Stimulated activated CD4-positive, alpha-beta T cell treated with anti-CD3 and anti-CD28 coated beads, Interleukin-2, amount 100 ng/mL, for 24 hours (primary cell): ENCODE results near the gene CMIP.

ENCODE experiments used
- DNase-seq, 2 donors: peaks; one replicate each; pipeline ENCODE4 v3.0.0-alpha.2; 2020

The CMIP gene

DNA sequence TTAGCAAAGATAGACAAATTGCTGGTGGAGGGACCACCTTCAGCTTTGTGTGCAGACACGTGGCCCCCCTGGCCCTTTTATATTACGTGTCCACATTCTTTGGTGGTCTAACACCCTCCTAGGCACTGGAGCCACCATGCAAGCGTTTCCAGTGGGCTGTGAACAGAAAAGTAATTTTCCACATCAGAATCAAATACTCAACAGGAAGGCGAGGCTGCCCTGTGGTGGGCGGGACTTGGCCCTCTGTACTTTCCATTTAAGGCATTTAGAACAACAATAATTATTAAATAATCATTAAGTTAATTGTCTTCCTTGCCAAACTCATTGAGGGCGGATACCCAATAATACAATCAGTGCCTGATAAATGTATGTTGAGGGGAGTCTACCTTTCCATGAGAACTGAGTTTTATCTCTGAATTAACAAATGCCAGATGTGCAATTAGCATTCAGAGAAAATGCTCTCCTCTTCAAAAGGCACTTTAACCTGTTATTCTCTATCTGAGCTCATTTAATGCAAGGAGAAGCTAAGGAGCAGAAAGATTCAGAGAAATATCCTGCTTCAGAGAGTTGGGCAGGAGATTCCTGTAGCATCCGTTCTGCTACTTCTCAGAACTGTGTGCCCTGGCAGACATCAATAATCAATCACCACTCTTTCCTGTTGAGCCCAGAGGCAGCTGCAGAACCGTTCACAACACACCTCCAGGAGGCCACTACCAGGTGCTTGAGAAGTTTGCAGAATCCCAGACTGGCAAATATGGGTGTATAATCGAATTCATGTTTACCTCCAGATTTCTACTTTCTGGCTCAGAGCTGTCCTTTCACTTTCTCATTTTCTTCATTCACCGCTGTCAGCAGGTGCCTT, 109.4 kb downstream of the CMIP start:
- no peak for DNase-seq

DNA sequence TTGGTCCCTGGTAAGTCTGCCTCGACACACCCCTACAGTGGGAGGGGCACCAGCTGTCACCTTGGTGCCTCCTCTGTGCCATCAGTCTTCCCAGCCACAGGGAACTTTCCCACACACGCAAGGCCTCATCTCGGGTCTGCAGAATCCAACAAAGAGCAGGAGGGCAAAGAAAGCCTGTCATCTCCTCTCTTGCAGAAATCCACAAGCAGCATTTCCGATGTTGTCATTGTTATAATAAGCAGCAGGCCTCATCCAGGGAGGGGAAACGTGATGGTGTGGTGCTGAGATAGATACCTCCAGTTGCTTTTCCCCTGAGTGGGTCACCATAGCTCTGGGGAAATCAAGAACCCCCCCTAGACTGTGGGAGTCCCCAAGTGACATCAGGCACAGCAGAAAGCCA, 110.4 kb downstream of the CMIP start:
- no peak for DNase-seq

DNA sequence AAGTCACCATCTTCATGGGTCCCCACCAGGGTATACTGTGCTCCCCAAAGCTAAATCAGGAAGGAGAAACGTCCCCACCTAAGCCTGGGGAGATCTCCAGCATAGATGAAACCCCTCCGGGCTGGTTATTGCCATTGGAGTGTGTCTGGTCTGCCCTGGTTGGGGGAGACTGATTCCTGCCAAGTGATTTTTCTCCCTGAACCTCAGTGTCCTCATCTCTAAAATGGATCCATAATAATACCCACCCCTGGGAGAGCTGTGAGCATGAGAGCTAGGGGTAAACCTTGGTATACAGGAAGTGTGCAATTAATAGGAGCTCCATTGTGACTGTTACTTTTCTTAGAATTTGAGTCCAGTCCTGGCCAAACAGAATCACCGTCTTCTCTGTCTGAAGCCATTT, 111.1 kb downstream of the CMIP start:
- no peak for DNase-seq

DNA sequence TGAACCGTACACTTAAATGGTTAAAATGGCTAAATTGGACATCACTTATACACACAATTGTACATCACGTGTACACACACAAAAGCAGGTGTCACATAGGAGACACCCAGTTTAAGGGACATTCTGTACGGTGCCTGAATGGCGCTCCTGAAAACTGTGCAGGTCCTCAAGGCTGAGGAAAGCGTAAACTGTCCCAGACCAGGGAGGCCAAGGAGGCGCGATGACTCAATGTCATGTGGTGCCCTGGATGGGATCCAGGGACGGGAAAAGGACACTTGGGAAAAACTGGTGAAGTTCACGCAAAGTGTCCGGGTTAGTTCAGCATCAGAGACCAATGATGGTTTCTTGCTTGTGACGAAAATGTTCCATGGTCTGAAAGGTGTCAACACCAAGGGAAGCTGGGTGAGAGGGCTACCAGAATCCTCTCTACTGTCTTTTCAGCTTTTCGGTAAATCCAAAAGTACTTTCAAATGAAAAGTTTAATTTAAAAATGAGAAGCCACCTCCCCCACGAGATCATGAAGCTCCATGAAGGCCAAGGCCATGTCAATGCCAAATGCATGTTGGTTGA, 112.2 kb downstream of the CMIP start:
- DNase-seq = no peak

DNA sequence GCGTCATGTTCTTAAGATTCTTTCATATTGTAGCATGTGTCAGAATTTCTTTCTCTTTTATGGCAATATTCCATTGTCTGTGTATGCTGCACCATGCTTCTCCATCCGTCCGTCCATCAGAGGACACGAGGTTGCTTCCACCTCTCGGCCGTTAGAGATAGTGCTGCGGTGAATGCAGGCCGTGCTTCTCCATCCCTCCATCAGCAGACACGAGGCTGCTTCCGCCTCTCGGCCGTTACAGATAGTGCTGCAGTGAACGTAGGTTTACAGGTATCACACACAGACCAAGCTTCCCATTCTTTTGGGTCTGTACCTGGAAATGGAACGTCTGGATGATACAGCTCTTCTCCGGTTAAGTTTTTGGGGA, 113.5 kb downstream of the CMIP start:
- DNase-seq = no peak

DNA sequence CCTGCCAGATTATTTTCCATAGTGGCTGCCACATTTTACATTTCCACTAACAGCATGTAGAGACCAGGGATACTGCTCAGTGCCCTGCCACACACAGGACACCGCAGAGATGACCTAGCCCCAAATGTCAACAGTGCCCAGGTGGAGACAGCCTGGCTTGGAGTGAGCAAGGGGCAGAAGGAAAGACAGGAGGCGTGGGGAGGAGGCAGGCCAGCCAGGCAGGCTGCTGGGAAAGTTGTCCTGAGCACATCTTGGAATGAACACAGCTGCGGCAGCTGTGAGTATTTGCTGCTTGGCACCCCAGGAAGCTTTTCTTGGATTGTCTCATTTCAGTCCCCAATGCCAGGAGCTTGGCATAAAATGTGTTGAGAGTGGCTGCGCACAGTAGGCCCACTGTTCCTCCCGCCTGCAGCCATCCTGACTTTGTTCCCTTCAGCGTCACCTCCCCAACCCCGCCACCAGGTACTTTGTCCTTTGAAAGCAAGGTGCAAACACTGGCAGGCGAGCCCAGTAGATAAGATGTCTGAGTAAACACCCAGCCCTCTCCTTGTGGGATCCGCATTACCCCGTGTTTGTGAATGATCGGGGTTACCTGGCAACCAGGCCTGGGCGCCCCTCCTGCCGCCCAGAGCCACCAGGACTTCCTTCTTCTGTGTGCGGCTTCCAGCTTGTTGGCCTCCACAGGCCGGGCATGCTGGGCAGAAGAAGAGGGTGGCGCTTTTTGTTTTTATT, 114.0 kb downstream of the CMIP start:
- no peak for DNase-seq

DNA sequence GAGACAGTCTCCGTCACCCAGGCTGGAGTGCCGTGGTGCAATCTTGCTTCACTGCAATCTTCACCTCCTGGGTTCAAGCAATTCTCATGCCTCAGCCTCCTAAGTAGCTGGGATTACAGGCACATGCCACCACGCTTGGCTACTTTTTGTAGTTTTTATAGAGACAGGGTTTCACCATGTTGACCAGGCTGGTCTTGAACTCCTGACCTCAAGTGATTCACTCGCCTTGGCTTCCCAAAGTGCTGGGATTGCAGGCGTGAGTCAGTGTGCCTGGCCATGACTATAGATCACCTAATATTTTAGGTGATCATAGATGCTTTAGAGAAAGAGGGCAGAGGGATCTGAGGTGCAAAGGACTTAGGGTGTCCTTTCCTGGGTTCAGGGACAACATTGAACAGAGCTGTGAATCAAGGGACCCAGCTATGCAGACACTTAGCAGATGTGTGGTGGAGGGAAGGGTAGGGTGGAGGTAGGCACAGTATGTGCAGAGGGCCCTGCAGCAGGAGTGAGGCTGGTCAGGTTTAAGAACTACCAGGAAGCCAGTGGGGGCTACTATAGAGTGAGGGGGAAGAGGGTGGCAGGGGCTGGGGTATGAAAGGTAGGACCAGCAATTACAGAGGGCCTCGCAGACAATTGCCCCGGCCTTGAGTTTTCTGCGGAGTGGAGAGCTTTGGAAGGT, 116.5 kb downstream of the CMIP start:
- no peak for DNase-seq

DNA sequence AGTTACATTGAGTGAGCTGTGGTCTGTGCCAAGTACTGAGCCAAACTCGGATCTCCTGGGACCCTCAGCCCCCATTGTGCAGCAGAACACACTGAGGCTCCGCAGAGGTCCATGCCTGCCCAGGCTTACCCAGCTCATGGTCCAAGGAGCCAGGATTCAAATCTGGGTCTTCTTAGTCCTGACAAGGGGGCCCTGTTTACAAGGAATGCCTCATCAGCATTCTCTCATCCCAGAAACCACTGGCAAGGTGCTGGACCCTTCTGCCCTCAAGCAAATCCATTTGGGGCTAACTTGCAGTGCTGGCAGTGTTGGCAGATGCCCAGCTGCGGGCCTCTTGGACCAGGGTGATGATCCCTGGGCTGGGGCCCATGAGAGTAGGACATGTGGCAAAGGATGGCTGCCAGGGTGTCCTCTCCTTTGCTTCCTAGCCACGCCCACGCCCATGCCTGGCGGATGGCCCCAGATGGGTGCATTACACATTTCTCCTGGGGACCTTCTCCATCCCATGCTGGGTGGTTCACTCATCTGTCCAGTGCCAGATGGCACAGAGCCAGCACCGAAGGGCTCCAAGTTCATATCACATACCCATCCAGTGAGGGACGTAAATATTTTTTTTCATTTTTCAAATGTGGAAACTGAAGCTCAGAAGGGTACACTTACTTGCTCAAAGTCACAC, 117.7 kb downstream of the CMIP start:
- DNase-seq = no peak

DNA sequence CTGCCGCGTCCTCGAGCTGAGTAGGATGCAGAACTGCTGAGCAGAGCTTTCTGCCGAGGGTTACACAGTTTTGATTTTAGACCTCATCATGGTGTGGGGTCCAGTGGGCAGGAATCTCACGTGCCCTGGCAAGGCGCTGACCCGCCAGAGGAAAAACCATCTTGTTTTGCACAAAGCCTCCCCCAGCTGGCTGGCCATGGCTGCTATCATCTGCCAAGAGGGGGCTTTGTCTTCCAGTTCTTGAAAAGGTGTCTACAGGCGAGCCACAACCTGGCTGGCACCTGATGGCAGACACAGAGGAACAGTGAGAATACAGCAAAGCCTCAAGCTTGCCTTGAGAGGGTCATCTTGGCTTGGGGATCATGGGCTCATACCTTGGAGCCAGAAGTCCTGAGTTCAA, 118.3 kb downstream of the CMIP start:
- DNase-seq = no peak

DNA sequence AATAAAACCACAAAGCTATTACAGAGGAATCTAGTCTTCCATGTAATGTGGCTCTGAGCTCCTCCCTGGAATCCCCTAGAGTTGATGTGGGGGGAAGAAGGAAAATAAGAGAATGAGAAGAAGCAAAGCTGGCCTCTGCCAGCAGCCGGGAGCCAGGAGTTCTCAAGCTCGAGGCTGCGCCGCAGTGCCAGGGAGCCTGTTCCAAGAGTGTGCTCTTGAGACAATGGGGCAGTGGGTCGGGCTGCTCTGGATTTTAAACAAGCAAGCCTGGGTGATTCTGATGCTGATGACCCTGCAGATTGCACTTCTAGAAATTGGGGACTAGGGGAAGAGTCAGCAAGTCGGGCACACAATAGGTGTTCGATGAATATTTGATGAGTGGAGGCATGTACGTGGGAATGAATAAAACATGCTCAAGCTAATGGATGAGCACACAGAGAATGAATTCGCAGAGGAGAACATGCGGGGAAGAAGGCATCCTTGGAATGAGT, 119.9 kb downstream of the CMIP start:
- DNase-seq = no peak

DNA sequence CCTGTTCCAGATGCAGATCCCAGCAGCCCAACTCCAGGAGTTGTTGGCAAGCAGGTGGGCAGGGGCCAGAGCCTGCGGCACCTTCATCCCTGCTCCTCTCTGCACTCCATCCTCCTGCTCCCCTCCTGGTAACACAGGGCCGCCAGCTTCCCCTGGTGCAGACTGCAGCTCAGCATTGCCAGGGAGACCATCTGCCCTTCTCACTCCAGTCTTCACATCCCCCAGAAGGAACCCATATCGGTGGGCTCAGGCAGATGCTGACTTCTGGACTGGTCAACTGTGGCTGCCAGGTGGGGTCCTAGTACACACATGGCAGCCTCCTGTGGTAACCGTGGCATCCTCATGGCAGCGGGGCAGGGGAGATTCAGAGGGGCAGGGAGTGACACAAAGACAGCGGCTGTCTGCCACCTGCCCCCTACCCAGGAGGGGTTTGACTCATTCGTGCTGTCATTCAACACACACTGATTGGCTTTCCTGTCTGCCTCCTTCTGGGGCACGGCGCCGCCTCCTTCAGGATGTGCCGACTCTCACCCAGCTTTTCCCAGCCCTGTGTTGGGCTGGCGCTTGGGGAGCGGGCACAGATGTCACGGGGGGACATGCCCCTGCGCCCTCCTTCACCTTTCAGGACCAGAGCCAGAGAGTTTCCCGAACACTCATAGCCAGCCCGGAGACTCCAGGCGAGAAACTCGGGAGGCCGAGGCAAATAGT, 120.9 kb downstream of the CMIP start:
- DNase-seq = no peak

DNA sequence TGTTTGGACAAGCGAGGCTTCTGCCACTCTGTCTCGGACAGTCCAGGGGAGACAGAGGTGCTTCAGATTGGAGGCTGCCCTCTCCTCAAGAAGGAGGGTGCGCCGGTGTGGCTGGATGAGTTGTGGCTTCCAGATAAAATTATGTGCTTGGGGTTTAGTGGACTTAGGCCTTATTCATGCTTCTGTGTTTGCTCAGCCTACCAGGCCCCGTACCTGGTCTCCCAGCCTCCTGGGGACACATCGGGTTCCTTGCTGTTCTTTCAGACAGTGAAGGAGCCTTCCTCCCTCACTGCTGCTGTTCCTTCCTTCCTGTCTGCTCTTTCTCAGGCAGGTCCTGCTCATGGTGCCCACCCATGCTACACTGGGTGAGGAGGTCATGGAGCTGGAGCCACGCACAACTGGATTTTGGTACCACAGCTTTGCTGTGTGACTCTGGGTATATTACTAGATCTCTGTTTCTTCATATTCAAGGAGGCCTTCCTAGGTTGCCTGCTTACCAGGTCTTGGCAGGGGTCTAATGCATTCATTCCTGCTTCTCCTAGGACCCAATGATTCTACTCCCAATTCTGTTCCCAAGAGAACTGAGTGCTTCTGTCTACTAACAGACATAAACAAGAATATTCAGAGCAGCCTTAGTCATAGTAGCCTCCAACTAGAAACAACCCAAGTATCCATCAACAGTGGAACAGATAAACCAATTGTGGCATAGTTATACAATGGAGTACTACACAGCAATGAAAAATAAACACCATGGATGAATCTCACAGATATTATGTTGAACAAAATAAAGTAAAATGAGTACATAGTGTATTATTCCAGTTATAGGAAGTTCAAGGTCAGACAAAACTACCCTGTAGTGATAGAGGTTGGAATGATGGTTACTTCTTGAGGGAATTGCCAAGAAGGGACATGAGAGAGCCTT, 121.7 kb downstream of the CMIP start:
- DNase-seq = no peak

DNA sequence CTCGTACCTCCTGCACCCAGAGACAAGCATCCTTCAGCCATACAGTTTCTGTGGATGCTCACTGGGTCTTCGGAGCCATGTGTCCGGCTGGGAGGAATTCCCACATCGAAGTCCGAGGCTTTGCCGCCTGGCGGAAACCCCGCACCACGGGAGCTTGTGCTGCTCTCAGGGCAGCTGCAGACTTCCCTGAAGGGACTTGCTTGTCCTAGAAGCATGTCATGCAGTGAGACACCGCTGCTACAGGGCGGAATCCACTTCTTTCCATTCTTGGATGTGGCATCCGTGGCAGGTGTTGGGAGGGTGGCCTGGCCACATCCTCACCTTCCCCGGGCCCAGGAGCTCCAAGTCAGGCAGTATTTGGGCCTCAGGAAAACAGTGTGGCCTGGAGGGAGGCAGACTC, 122.5 kb downstream of the CMIP start:
- no peak for DNase-seq

DNA sequence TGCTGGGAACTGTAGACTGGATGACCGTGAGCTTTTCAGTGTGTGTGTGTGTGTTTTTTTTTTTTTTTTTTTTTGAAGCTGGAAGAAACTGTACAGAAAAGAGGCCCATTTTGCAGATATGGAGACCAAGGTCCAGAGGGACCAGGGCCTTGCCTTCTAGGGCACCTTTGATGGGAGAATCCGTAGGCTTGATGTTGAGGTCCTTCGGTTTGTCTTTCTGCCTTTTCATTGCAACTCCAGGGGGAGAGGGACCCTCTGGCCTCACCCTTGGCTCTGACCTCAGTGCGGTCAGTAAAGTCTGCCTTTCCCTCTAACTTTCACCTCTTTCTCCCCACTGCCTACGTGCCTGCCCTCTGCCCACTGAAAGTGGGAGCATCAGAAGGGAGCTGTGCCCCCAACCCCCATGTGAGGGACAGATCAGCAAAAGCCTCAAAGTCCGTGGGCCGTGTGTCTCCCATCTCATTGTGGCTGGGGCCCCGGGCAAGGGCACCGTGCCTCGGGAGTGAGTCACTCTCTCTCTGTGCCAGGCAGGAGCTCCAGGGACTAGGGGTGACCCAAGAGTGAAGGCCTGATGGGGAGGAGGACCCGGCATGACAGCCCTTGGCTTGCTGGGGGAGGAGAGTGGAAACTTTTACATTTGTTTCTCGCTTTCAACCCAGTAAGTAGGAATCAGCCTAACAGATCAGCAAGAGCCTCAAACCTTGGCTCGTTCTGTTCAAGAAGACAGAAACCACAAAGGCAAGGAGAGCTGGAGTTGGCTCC, 123.6 kb downstream of the CMIP start:
- peak; percentile 70 for DNase-seq

DNA sequence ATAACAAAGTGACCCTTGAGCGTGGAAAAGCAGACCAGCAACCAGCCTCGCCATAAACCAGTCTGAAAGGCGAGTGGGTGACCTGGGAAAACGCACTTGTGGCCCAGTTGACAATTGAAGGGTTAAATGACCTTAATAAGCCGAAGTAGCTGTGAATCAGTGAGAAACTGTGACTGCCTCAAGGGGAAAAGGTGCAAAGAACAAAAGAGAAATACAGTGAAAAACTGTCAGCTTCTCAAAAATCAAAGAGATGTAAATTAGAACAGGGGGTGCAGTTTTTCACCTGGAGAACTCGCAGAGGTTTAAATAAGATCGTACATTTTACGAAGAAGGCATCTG, 124.1 kb downstream of the CMIP start:
- peak in 1 of 2 donors; percentile 9 for DNase-seq

DNA sequence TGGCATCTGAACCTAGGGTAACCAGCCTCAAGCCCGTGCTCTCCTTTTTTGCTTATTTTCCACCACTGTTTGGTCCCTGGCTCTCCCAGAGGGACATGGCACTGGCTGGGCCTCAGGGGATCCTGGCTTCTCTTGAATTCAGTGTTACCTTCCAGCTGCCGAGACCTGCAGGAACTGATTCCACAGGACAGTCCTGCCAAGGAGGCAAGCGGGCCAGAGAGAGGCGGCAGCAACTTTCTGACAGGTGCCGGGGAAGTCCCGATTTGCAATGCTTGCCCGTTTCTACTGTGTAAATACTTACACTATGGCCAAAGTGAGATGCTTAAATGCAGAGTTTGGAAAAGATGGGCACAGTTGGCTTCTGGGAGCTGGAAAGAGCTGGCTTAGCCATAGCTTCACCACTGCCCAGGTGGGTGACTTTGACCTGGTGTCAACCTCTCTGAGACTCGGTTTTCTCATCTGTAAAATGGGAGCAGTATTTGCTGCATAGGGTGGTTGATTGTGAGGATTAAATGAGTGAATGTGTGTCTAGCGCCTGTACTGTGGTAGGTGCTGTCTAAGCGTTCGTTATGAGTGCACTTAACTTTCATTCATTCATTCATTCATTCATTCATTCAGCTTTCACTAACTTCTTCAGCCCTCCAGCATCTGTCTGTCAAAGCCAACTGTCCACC, 124.9 kb downstream of the CMIP start:
- DNase-seq = no peak

DNA sequence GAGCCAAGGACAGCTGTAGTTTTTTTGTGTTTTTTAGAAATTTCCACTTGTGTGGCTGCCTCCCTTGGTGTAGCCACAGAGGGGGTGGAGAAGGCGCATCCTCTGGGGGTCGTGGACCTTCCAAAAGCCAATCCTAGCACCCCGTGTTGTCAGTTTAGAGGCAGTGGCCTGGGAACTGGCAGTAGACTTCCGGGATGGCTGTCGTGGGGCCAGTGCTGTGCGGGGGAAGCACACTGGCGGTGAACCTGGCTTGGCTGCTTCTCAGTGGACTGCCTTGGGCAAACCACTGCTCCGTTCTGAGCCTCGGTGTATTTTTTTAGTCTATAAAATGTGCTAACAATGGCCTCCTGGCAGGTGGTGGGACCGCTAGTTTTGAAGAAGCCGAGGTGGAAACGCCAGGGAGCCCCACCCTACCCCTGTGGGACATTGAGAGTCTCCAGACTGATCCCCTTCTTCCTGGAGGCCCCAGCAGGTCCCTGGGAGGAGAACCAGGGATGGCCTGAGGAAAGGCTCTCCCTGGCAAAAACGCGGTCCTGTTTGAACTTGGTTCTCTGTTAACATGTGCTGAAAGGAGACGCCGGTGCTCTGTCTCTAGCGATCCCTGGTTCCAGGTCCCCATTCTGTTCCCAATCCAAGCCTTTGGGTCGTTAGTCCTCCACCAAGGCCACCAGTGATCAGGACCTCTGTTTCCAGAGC, 125.7 kb downstream of the CMIP start:
- no peak for DNase-seq

DNA sequence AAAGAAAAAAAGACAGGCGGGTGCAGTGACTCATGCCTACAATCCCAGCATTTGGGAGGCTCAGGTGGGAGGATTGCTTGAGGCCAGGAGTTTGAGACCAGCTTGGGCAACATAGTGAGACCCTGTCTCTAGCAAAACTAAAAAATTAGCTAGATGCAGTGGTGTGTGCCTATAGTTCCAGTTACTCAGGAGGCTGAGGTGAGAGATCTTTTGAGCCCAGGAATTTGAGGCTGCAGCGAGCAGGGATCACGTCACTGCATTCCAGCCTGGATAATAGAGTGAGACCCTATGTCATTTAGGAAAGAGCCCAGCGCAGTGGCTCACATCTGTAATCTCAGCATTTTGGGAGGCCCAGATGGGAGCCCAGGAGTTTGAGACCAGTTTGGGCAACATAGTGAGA, 126.6 kb downstream of the CMIP start:
- DNase-seq = no peak
